Activated naive CD8-positive, alpha-beta T cell treated with anti-CD3 and anti-CD28 coated beads, Interleukin-2, amount 50 U/mL, for 16 hours (primary cell): ENCODE measurements around the gene CEP78.

Experiments
- DNase-seq: peaks from one replicate; pipeline ENCODE4 v3.0.0-alpha.2; 2020; ENCODE audit warnings: low read depth, low spot score

The CEP78 gene

GRCh38 chr9:78286125-78286524, 50.2 kb downstream of the CEP78 start:
- DNase-seq: no peak

- DNase-seq: no peak
Observed at GRCh38 chr9:78286946-78287388, 51.1 kb downstream of the CEP78 start.

DNA sequence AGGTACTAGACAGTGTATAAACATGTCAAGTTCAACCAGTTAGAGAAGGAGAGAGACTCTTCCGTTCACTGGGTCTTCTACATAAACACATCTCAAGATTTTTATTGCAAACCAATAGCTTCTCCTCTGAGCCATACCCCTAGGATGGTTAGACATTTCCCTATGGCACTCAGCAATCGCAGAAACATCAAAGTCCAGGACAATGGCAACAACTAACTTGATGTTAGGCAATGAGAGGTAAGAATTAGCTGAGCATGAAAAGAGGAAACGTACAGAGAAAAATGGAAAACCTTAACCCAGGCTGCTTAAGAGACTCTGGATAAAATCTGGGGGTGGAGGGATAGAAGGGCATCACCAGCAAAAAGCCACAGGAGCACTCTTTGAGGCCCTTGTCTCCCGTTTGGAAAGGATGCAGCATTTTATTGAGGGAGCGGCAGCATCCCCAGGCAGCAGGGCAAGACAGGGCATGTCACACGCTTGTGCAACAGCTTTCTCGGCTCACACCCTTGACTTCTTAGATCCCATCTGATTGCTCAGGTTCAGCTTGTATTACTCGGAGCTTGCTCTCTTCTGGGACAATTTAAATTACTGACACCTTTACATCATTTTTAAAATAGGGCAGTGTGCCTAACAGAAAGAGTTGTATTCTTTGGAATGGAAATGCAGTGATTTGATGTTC, 52.5 kb downstream of the CEP78 start:
- DNase-seq: no peak

DNA sequence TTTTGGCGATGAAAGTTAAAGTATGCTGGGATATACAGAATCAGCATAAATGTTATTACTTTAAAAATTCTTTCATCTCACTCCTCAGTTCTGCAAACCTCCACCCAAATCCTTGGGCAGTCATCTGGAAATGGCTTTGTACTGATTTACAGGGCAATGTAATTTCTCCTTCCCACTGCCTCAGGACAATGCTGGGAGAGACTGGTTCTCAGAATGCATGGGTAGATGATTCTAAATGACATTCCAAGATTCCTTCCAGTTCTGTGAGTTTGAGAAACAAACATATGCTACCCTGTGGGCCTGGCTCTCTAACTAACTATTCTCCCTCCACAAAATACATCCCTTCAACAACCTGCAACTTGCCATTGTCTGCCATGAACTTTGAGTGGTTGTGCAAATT, 53.6 kb downstream of the CEP78 start:
- no peak for DNase-seq

GRCh38 chr9:78291240-78291925, 55.5 kb downstream of the CEP78 start:
- no peak for DNase-seq

GRCh38 chr9:78292026-78292425, 56.2 kb downstream of the CEP78 start:
- no peak for DNase-seq

DNA sequence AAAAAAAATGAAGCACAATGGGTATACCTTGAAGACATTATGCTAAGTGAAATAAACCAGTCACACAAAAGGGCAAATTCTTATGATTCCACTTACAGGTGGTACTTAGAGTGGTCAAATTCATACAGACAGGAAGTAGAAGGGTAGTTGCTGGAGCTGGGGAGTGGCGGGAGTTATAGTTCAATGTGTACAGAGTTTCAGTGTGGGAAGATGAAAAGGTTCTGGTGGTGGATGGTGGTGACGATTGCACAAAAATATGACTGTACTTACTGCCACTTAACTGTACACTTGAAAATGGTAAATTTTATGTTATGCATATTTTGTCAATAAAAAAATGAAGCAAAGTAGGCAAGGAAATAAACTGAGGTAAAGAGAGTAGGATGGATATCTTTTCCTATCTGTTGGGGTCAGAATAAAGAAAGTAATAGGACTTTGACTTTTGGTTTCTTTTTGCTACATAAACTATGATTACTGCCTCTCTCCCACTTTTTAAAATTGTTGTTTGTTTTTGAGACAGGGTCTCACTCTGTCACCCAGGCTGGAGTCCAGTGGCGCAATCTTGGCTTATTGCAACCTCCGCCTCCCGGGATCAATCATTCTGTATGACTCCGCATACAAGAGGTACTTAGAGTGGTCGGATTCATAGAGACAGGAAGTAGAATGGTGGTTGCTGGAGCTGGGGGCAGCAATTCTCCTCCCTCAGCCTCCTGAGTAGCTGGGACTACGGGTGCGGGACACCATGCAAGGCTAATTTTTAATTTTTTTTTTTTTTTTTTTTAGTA, 57.0 kb downstream of the CEP78 start:
- DNase-seq: no peak

GRCh38 chr9:78294290-78295176, 58.7 kb downstream of the CEP78 start:
- DNase-seq: no peak

DNA sequence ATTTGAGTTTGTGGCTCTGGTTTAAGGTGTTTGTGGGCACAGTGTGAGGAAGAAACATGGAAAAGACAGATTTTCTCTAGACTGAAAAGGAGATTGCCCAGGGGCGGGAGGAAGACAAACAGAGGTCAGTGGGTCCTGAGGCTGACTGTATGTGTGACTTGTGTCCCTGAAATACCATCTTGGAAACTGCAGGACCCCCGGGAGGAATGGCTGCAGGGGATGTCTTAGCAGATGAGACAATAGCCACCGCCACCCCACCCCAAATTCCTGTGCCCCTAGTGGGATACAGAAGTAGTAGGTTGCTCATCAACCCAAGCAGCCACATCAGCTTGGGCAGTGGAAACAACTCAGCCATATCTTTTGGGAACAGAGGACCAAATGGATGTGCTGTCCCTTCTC, 59.3 kb downstream of the CEP78 start:
- DNase-seq: no peak

- DNase-seq: no peak
Observed at GRCh38 chr9:78295731-78296130, 59.9 kb downstream of the CEP78 start.

GRCh38 chr9:78296201-78296892, 60.5 kb downstream of the CEP78 start:
- DNase-seq: no peak

GRCh38 chr9:78296893-78297671, 61.2 kb downstream of the CEP78 start, which contains the start of gene PSAT1:
TSS of gene PSAT1 (plus strand) at chr9:78297125. CDS start at chr9:78297211, 86 bp downstream.
- DNase-seq: peak; percentile 76

DNA sequence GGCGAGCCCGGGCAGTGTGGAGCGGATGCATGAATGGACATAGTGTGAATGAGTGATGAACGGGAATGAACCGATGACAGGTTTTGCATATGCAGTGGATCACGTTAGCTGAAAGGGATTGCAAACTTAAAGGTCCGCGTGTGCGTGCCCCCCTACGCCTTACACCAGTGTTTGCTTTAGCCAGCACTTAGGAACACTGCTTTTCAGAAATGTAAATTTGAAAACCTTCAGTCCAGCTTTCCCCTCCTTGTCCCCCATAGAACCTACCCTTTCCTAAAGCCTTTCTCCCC, 61.7 kb downstream of the CEP78 start:
- DNase-seq: no peak

DNA sequence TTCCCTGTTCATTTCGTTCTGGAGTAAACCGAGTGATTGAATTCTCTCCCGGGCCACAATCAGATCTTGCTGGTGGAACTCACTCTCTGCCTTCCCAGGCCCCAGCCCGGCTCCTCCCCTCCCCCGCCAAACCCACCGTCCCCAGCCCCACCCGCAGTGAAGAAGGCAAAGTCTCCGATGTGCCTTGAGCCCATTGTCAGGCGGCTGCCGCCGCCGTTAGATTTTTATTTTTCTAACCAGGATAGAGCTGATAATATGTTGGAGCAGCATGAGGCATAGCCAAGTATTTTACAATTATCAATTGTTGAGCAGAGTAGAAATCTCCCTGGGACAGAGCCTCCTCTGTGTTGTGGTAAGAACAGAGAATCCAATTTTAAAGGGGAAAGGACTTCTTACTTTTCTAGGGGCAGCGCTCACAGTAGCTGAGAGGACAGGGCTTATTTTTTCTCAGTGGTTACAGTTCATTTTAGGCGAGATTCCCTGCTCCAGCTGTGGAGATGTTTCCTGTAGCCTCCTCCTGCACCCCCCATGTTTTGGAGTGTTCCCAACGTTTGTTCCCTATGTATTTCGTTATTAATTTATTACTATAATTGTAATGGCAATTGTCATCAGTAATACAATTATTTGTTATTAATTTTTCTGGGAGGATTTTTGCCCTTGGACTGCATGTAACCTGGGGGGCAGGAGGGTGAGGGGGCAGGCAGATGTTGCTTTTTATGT, 62.3 kb downstream of the CEP78 start:
- no peak for DNase-seq

DNA sequence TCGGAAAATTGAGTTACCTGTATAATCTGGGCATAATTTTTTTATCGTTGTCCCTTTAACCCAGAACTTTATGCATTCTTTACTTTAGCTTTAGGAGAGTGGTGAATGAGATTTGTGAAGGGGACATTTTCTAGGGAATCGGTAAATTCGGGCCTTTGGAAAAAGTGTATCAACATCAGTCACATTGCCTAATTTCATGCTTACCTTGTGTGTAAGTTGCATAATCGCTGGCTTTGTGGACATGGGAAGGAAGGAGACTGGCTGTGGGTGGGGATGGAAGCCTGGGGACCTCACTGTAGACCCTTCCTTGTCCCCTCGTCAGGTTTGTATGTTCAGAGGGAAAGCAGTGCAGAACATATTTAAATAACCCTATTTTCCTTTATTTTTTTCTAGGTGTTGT, 64.3 kb downstream of the CEP78 start:
- DNase-seq: no peak

DNA sequence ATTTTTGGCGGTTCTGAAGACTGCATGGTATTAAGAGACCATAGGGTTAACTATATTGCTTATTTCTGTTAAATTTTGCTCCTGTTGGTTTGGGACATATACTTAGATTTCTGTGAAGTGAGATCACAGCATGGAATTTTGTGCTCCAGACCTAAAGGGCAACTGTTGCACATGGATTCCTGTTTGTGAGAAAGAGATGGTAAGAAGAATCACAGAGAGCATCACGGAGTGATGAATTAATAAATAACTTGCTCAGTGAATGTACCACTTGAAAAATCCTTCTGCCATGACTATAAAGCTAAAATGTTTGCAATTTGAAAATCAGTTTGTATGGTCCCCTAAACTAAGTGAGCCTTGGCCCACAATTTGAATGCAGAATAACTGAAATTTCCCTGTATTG, 65.6 kb downstream of the CEP78 start:
- DNase-seq: no peak

GRCh38 chr9:78303377-78304062, 67.6 kb downstream of the CEP78 start:
- no peak for DNase-seq

GRCh38 chr9:78304357-78304756, 68.5 kb downstream of the CEP78 start:
- no peak for DNase-seq
